ENCODE results near the gene DCBLD2.

DNA sequence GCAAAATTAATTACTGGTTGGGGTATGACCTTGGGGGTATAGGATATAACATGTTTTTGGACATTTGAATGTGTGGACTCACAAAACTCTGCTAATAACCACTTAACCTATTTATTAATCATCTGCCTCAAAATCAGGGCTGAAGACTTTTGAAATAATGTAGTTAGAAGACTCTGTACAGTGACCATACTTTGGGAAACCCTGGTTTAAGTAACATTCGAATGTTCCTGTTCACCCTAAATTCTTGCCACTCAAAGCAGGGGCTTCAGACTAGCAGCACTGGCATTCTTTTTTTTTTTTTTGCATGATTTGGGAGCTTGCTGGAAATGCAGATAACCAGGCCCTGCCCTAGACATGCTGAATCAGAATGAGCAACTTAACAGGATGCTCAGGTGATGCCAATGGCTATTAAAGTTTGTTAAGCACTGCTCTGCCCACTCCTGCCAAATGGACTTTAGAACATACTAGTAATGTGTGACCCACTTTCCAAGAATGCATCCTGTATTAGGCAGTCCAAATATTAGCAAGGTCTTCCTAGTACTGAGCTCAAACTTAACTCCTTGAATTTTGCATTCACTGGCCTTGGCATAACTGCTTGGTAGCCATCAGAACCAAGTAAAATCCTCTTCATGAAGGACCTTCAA is 151.1 kb downstream of the DCBLD2 start:
- no peak for TF ChIP-seq POLR2A (IDR thresholded peaks at IDR 0.05; ENCODE audit: low read depth, low read length)
- TF ChIP-seq, protein P1, sequence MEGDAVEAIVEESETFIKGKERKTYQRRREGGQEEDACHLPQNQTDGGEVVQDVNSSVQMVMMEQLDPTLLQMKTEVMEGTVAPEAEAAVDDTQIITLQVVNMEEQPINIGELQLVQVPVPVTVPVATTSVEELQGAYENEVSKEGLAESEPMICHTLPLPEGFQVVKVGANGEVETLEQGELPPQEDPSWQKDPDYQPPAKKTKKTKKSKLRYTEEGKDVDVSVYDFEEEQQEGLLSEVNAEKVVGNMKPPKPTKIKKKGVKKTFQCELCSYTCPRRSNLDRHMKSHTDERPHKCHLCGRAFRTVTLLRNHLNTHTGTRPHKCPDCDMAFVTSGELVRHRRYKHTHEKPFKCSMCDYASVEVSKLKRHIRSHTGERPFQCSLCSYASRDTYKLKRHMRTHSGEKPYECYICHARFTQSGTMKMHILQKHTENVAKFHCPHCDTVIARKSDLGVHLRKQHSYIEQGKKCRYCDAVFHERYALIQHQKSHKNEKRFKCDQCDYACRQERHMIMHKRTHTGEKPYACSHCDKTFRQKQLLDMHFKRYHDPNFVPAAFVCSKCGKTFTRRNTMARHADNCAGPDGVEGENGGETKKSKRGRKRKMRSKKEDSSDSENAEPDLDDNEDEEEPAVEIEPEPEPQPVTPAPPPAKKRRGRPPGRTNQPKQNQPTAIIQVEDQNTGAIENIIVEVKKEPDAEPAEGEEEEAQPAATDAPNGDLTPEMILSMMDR (IDR thresholded peaks at IDR 0.05; ENCODE audit: extremely low read depth in 1 of 2, insufficient read depth in 1 of 2, low read depth in 1 of 2, low read length in 2 of 2) = no peak
- no peak for TF ChIP-seq EZH2 (IDR thresholded peaks at IDR 0.05; ENCODE audit: borderline replicate concordance, low read depth, low read length, severe bottlenecking)
- TF ChIP-seq, protein P2, sequence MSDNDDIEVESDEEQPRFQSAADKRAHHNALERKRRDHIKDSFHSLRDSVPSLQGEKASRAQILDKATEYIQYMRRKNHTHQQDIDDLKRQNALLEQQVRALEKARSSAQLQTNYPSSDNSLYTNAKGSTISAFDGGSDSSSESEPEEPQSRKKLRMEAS (IDR thresholded peaks at IDR 0.05; ENCODE audit: insufficient read depth, insufficient read length) = no peak
- no peak for TF ChIP-seq MYC (IDR thresholded peaks at IDR 0.05; ENCODE audit: low read depth, low read length)
- TF ChIP-seq POLR2AphosphoS5 (IDR thresholded peaks at IDR 0.05; ENCODE audit: insufficient read depth, low read depth, low read length) = no peak
- TF ChIP-seq FOS (IDR thresholded peaks at IDR 0.05; ENCODE audit: borderline replicate concordance, insufficient read depth, low read length) = no peak
- no peak for TF ChIP-seq GATA2 (IDR thresholded peaks at IDR 0.05; ENCODE audit: insufficient read depth, insufficient read length, low read depth, low read length)
